ENCODE results near the gene FAM89B.
"Not testable (repeated sequence)": the region's sequence is repeated elsewhere in the genome, so short reads cannot be mapped to it uniquely, and the experiment has no call there.

The FAM89B gene

GRCh38 chr11:65572356-65573051, at the start of gene FAM89B:
Gene FAM89B (plus strand): TSS chr11:65572538. CDS start chr11:65572670, 132 bp downstream.
- peak; percentile 89 for DNase-seq

DNA sequence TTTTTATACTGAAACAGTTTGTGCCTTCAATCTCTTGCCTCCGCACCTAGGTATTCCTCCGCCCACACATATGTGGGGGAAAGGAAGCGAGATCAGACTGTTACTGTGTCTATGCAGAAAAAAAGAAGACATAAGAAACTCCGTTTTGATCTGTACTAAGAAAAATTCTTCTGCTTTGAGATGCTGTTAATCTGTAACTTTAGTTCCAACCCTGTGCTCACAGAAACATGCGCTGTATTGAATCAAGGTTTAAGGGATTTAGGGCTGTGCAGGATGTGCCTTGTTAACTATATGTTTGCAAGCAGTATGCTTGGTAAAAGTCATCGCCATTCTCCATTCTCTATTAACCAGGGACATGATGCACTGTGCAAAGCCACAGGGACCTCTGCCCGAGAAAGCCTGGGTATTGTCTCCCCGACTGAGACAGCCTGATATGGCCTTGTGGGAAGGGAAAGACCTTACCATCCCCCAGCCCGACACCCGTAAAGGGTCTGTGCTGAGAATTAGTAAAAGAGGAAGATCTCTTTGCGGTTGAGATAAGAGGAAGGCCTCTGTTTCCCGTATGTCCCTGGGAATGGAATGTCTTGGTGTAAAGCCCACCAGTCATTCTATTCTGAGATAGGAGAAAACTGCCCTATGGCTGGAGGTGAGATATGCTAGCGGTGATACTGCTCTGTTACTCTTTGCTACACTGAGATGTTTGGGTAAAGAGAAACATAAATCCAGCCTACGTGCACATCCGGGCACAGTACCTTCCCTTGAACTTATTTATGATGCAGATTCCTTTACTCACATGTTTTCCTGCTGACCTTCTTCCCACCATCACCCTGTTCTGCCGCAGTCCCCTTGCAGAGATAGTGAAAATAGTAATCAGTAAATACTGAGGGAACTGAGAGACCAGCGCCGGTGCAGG, 49.4 kb upstream of the FAM89B start:
- peak; percentile 50 for DNase-seq

- DNase-seq, result not testable (repeated sequence)
Observed at GRCh38 chr11:65523631-65523968, 48.7 kb upstream of the FAM89B start.

- DNase-seq, result no peak
Observed at GRCh38 chr11:65524014-65524740, 48.2 kb upstream of the FAM89B start.

DNA sequence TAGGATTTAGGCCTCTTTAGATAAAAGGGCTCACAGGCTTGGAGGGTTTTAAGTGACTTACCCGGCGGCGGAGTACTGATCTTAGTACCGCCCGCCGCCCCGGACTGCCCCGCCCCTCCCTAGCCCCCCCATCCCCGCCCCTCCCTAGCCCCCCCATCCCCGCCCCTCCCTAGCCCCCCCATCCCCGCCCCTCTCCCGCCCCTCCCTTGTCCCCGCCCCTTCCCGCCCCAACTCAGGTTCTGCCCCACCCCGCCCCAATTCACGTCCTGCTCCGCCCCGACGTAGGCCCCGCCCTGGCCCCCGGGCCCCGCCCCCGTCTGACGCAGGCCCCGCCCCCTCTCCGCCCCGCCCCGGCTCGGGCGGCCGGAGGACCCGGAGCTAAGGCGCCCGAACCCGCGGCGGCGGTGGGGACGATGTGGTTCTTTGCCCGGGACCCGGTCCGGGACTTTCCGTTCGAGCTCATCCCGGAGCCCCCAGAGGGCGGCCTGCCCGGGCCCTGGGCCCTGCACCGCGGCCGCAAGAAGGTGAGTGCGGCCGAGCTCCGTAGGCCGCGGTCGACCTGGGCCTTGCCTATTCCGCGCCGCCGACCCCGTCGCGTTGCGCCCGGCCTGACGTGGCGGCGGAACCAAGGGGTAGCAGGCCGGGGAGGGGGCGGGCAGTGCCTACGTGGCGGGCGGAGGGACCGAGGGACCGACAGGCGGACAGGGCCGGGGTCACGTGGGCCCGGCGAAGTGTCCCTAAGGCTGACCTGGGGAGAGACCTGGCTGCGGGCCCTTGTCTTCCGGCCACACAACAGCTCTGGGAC, 47.4 kb upstream of the FAM89B start, which contains the start of gene SCYL1:
TSS of gene SCYL1 (plus strand) at position 343 of the 805 bp plus-strand sequence. CDS start at position 414, 71 bp downstream.
- peak; percentile 78 for DNase-seq

DNA sequence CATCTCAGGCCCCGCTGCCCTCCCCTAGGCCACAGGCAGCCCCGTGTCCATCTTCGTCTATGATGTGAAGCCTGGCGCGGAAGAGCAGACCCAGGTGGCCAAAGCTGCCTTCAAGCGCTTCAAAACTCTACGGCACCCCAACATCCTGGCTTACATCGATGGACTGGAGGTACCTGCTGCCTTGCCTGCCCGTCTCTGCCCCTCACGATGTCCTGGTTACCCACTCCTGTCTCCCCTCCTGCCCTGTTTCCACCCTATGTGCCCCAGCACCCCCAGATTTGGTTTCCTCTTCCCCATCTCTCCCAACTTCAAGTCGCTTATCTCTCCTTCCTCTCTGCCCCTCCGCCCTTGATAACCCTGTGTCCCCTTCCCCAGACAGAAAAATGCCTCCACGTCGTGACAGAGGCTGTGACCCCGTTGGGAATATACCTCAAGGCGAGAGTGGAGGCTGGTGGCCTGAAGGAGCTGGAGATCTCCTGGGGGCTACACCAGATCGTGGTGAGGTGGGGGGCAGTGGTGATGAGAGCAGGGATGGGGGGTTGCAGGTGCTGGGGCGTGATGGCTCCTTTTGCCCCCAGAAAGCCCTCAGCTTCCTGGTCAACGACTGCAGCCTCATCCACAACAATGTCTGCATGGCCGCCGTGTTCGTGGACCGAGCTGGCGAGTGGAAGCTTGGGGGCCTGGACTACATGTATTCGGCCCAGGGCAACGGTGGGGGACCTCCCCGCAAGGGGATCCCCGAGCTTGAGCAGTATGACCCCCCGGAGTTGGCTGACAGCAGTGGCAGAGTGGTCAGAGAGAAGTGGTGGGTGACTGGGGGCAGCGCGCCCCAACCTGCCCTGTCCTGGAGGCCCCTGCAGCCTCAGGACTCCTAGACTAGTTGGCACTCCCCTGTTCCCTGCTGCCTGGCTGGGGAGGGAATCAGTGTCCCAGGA, 46.5 kb upstream of the FAM89B start:
- DNase-seq, result no peak

- no peak for DNase-seq
Observed at GRCh38 chr11:65526744-65527143, 45.6 kb upstream of the FAM89B start.

GRCh38 chr11:65528819-65529350, 43.5 kb upstream of the FAM89B start:
- no peak for DNase-seq

DNA sequence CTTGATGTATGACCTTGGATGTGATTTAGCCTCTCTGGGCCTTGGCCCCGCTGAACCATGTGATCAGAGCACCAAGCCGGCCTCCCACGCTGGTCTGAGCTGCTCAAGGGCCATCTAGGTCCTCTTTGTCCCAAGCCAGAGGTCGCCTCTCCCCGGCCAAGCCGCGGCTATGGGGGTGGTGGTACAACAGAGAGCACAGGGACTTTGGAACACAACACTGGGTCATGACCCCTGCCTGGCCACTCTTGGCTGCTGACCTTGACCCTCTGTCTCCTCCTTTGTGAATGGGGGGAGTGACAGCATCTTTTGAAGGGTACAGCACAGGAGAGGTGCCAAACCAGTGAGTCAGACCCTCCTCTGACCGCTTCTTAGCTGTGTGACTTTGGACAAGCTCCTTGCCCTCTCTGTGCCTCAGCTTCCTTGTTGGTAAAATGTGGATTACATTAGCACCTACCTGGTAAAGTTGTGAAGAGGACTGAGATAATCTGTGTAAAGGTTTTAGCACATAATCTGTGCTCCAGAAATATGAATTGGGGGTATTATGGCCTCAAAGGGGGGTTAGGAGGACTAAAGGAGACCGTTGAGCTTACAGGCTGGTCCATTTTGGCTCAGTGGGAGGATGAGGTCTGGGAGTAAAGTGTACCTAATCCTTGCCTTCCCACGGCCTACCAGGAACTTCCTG, 42.7 kb upstream of the FAM89B start:
- DNase-seq, result no peak

DNA sequence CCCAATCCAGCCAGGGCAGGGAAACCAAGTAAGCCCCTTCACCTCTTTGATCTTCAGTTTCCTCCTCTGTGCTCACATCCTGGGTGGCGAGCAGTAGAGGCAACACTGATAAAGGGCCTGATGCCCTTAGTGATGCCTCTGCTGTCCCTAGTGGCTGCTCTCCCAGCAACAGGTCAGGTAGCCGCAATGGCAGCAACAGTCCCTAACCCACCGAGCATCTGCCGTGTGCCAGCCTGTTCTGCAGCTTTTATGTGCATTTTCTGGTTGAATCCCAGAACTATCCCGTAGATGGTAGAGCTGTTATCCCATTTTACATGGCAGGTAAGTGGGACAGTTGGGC, 42.2 kb upstream of the FAM89B start:
- DNase-seq, result no peak

- DNase-seq, result no peak
Observed at GRCh38 chr11:65532388-65533064, 39.8 kb upstream of the FAM89B start.

DNA sequence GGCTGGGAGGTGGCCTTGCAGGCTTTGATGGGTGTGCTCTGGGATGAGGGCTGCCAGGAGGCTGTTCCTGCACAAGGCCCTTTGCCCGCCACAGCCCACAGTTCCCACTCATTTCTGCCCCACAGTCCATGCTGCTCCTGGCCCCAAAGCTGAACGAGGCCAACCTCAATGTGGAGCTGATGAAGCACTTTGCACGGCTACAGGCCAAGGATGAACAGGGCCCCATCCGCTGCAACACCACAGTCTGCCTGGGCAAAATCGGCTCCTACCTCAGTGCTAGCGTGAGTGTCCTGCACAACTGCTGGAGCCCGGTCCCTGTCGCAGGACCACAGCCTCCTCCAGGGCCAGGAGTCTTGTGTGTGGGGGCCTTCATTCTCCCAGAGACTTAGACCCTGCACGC, 37.2 kb upstream of the FAM89B start:
- DNase-seq, result no peak

GRCh38 chr11:65536412-65537295, 35.7 kb upstream of the FAM89B start:
- no peak for DNase-seq

DNA sequence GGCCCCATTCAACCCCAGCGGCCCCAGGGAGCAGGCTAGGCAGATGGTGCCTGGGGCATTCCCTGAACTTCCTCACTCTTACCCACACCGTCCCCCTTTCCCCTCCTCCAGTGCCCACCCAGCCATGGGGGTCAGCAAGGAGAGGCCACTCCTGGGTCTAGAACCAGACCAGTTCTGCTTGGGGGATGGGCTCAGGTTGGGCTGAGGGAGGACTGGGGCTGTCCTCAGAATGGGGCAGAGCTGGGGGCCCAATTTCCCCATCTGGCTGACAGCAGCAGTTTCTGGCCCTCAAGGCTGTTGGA, 35.1 kb upstream of the FAM89B start:
- DNase-seq, result no peak

DNA sequence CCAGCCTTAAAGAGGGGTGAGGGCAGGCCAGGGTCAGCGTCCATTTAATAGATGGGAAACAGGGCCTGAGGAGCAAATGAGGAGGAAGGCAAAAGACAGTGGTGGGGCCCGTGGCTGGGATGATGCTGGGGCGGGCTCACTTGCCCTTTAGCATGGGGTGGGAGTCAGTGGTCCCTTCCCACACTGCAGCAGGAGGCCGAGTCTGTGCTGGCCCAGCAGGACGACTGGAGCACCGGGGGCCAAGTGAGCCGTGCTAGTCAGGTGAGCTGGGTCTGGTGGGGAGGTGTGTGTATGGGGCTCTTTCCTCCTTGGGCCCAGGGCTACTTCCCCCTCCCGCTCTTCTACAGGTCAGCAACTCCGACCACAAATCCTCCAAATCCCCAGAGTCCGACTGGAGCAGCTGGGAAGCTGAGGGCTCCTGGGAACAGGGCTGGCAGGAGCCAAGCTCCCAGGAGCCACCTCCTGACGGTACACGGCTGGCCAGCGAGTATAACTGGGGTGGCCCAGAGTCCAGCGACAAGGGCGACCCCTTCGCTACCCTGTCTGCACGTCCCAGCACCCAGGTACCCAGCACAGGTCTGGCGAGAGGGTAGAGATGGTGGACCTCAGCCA, 34.6 kb upstream of the FAM89B start:
- no peak for DNase-seq

GRCh38 chr11:65538232-65538914, 34.0 kb upstream of the FAM89B start:
- DNase-seq, result no peak

DNA sequence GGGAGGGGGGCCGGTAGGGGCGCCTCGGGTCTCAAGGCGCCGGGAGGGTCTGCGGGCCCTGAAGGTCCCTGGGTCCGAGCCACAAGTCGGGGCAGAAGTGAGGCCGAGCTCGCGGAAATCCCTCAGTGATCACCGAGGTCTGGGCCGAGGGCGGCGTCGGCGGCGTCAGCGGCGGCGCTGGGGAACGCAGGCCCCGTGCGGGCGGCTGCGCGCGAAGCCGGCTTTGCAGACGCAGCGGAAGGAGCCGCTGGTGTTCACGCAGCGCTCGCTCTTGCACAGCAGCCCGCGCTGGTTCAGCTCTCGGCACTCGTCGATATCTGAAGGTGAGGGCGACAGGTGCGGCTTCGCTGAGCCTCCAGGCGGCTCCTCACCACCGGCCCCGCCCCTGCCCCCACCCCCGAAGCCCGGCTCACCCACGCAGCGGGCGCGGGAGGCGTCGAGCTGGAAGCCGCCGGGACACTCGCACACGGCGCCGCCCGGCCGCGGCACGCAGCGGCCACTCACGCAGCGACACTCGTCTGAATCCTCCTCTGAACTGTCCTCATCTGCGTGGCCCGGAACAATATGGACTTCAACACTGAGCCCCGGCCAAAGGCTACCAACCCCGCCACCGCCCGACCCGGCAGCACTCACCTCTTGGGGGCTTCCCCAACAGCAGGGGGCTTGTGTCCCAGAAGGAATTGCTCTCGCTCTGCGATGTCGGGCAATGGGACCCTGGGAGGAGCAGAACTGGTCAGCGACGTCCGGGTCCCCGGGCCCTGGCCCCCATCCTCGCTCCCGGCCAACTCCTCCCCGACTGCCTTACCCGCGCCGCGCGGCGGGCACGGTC, 33.2 kb upstream of the FAM89B start:
- DNase-seq, result no peak

All from stimulated activated CD4-positive, alpha-beta T cell treated with anti-CD3 and anti-CD28 coated beads, Interleukin-4, amount 100 ng/mL, for 24 hours (primary cell).